Omental fat pad (tissue), 4 donors: ENCODE data around the gene PPA2. TPM values are rescaled to one million over a fixed set of nuclear protein-coding genes. Genes with fewer than 3 reads are reported as not detected.

Source experiments
- ATAC-seq: fragments of 150-250 bp; one replicate; pipeline ENCODE4 v1.9.1; 2016; ENCODE audit warnings: mild to moderate bottlenecking, moderate library complexity; ENCODE audit not compliant: low FRiP score
- DNase-seq: peaks from one replicate; pipeline ENCODE4 v3.0.0-alpha.2; 2019; ENCODE audit warnings: low spot score
- total RNA-seq, 4 donors: library from RNA; depleted of rRNA; stranded (reverse); fragments of >200 nt; gene quantifications; one replicate each; pipeline ENCODE4 v1.1.0, GENCODE V29; 2016
- TF ChIP-seq, protein P1 (sequence below), 3 donors: fragments of 450-650 bp; IDR thresholded peaks; one replicate each; pipeline ENCODE4 v1.5.1; 2016 to 2017; ENCODE audit warnings: antibody characterized with exemption in 3 of 3, mild to moderate bottlenecking in 3 of 3, moderate library complexity in 2 of 3

Gene PPA2
- total RNA-seq, 4 donors from 2014 or later = 35.9 to 82.9 (median 61.9) TPM

GRCh38 chr4:105503484-105503883 is 29.6 kb upstream of the PPA2 start:
- ATAC-seq = no peak
- no peak for DNase-seq
- TF ChIP-seq, protein P1, sequence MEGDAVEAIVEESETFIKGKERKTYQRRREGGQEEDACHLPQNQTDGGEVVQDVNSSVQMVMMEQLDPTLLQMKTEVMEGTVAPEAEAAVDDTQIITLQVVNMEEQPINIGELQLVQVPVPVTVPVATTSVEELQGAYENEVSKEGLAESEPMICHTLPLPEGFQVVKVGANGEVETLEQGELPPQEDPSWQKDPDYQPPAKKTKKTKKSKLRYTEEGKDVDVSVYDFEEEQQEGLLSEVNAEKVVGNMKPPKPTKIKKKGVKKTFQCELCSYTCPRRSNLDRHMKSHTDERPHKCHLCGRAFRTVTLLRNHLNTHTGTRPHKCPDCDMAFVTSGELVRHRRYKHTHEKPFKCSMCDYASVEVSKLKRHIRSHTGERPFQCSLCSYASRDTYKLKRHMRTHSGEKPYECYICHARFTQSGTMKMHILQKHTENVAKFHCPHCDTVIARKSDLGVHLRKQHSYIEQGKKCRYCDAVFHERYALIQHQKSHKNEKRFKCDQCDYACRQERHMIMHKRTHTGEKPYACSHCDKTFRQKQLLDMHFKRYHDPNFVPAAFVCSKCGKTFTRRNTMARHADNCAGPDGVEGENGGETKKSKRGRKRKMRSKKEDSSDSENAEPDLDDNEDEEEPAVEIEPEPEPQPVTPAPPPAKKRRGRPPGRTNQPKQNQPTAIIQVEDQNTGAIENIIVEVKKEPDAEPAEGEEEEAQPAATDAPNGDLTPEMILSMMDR (IDR thresholded peaks at IDR 0.05) = no peak

- DNase-seq (no peak), ATAC-seq (no peak)
These were observed 23.0 kb upstream of the PPA2 start for GRCh38 chr4:105496899-105497298.

GRCh38 chr4:105495667-105496066 is 21.8 kb upstream of the PPA2 start:
- TF ChIP-seq, protein P1 (IDR thresholded peaks at IDR 0.05) = no peak
- DNase-seq = no peak
- no peak for ATAC-seq

More at GRCh38 chr4:105496899-105497298, 23.0 kb upstream of the PPA2 start:
- TF ChIP-seq, protein P1 (IDR thresholded peaks at IDR 0.05) = no peak

DNA sequence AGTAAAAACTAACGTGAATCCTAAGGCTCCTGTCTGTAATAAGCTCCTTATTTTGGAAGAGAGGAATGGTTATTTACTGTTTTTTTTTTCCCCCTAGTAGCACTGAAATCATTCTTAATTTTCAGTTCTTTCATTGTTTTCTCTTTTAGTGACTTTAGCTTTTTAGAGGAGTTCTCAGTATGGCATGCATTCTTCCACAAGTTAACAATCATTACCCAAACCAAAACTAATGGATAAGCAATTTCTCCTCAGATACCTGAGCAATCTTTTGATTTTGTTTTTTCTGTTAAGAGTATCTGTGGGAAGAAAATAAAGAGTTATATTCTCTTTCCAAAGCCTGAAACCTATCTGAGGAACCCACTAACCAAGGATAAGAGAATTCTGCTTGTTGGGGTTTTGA is 16.7 kb upstream of the PPA2 start:
- TF ChIP-seq, protein P1 (IDR thresholded peaks at IDR 0.05) = no peak
- DNase-seq (no peak), ATAC-seq (no peak)

- ATAC-seq = no peak
- TF ChIP-seq, protein P1 (IDR thresholded peaks at IDR 0.05) = no peak
- no peak for DNase-seq
These were observed 10.0 kb upstream of the PPA2 start for GRCh38 chr4:105483840-105484239.

DNA sequence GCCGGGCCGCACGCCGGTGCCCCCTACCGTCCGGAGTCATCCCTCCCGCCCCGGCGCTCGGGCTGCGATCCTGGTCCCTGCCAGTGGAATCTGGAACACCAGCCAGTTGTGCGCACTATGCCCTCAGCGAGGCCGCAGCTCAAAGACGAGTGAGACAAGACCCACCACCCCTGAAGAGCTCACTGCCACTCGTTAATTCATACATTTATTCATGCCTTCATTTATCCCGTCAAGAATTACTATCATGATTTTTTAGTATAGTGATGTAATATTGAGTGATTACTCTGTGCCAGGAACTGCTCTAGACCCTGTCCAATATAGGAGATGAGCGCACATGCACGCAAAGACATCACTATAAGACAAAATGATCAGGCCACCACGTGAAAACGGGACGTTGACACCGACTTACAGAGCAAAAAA is 247 bp upstream of the PPA2 start:
- TF ChIP-seq, protein P1 (IDR thresholded peaks at IDR 0.05) = peak in 2 of 3 donors; percentile 14 to 72
- DNase-seq = peak; percentile 61
- peak; percentile 96 for ATAC-seq

GRCh38 chr4:105472871-105473323 is 965 bp downstream of the PPA2 start:
- ATAC-seq (peak; percentile 50), DNase-seq (peak; percentile 23)
- TF ChIP-seq, protein P1 (IDR thresholded peaks at IDR 0.05) = no peak
